GOT3 (cell line): Measurements from ENCODE around the gene CANX.
"Not testable (repeated sequence)": the region's sequence is repeated elsewhere in the genome, so short reads cannot be mapped to it uniquely, and the experiment has no call there.

Source experiments
- DNase-seq: peaks from one replicate; lab custom pipeline; 2025; ENCODE audit warnings: mixed read lengths; lab: John Stamatoyannopoulos, UW

Gene CANX

GRCh38 chr5:179699616-179700237 lies 960 bp downstream of the CANX start:
- DNase-seq, result no peak

GRCh38 chr5:179700401-179700918 lies 1.7 kb downstream of the CANX start:
- no peak for DNase-seq

GRCh38 chr5:179716286-179716685 lies 17.5 kb downstream of the CANX start:
- DNase-seq, result no peak

GRCh38 chr5:179720222-179720621 lies 21.5 kb downstream of the CANX start:
- no peak for DNase-seq

GRCh38 chr5:179724163-179724562 lies 25.4 kb downstream of the CANX start:
- DNase-seq, result no peak

GRCh38 chr5:179727106-179727505 lies 28.3 kb downstream of the CANX start:
- no peak for DNase-seq

GRCh38 chr5:179729303-179729702 lies 30.5 kb downstream of the CANX start:
- no peak for DNase-seq

- DNase-seq, result no peak
Observed at GRCh38 chr5:179729727-179730126, 31.0 kb downstream of the CANX start.

- no peak for DNase-seq
Observed at GRCh38 chr5:179730356-179730755, 31.6 kb downstream of the CANX start.

GRCh38 chr5:179730852-179731251 lies 32.1 kb downstream of the CANX start:
- DNase-seq, result no peak

GRCh38 chr5:179731791-179732411 lies 33.1 kb downstream of the CANX start:
- DNase-seq, result no peak

- DNase-seq, result peak; percentile 99
Observed at GRCh38 chr5:179732412-179732917, 33.7 kb downstream of the CANX start, which contains the start of gene MAML1. TSS of gene MAML1 (plus strand) at chr5:179732822. CDS start at chr5:179733113, 291 bp downstream.

- peak; percentile 35 for DNase-seq
Observed at GRCh38 chr5:179732918-179733771, 34.4 kb downstream of the CANX start.

GRCh38 chr5:179733772-179734126 lies 35.0 kb downstream of the CANX start:
- no peak for DNase-seq

- no peak for DNase-seq
Observed at GRCh38 chr5:179734536-179735164, 35.9 kb downstream of the CANX start.

GRCh38 chr5:179738742-179739141 lies 40.0 kb downstream of the CANX start:
- no peak for DNase-seq

- not testable (repeated sequence) for DNase-seq
Observed at GRCh38 chr5:179744106-179744505, 45.3 kb downstream of the CANX start.

- DNase-seq, result no peak
Observed at GRCh38 chr5:179746872-179747271, 48.1 kb downstream of the CANX start.

GRCh38 chr5:179747811-179748210 lies 49.0 kb downstream of the CANX start:
- no peak for DNase-seq

- no peak for DNase-seq
Observed at GRCh38 chr5:179749857-179750508, 51.2 kb downstream of the CANX start.

- no peak for DNase-seq
Observed at GRCh38 chr5:179753971-179754370, 55.2 kb downstream of the CANX start.

GRCh38 chr5:179755022-179755421 lies 56.3 kb downstream of the CANX start:
- DNase-seq, result no peak
